ENCODE measurements around the gene SNRPN.

GRCh38 chr15:24977686-24978085 lies 22.9 kb downstream of the SNRPN start:
- TF ChIP-seq, protein P1, sequence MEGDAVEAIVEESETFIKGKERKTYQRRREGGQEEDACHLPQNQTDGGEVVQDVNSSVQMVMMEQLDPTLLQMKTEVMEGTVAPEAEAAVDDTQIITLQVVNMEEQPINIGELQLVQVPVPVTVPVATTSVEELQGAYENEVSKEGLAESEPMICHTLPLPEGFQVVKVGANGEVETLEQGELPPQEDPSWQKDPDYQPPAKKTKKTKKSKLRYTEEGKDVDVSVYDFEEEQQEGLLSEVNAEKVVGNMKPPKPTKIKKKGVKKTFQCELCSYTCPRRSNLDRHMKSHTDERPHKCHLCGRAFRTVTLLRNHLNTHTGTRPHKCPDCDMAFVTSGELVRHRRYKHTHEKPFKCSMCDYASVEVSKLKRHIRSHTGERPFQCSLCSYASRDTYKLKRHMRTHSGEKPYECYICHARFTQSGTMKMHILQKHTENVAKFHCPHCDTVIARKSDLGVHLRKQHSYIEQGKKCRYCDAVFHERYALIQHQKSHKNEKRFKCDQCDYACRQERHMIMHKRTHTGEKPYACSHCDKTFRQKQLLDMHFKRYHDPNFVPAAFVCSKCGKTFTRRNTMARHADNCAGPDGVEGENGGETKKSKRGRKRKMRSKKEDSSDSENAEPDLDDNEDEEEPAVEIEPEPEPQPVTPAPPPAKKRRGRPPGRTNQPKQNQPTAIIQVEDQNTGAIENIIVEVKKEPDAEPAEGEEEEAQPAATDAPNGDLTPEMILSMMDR (IDR thresholded peaks at IDR 0.05; ENCODE audit: low read depth, low read length, poor library complexity, severe bottlenecking), result no peak
- TF ChIP-seq EZH2phosphoT487 (IDR thresholded peaks at IDR 0.05; ENCODE audit: borderline replicate concordance, low read length), result no peak

All from DOHH2 (cell line).